HCT116 (cell line): Measurements from ENCODE around the gene SEL1L3. TPM values are rescaled to one million over a fixed set of nuclear protein-coding genes. Genes with fewer than 3 reads are reported as not detected.

Experiments
- ATAC-seq: fragments of 200-7000 bp; cut with Tn5 transposase; 2 replicates; pipeline ENCODE4 v1.9.1; 2020; ENCODE audit warnings: mild to moderate bottlenecking, moderate library complexity
- BruUV-seq: library from RNA; stranded (reverse); fragments of 400-500 nt; replicated peaks from 2 replicates; lab custom pipeline; 2021; lab: Mats Ljungman, UMichigan
- CTCF ChIA-PET: fragments of 300-600 bp; sonication (Branson Sonifier 250); formaldehyde crosslinking; loops from one replicate; lab custom pipeline; 2021; ENCODE audit warnings: antibody characterized with exemption; lab: Charles Lee
- POLR2A ChIA-PET: fragments of 300-600, 350-600 bp; sonication (Branson Sonifier 250); formaldehyde crosslinking; loops from one replicate; lab custom pipeline; 2021; ENCODE audit warnings: antibody characterized with exemption; lab: Charles Lee
- RAD21 ChIA-PET, 2 experiments: fragments of 300-600 bp; sonication (Branson Sonifier 250); formaldehyde crosslinking; loops; one replicate each; lab custom pipeline; 2023; ENCODE audit warnings: low total read pairs in 2 of 2; ENCODE audit not compliant: uncharacterized antibody in 2 of 2, unreplicated experiment in 2 of 2, low non-redundant PET in 1 of 2; lab: Charles Lee
- DNase-seq: peaks from one replicate; pipeline ENCODE4 v3.0.0-alpha.2; 2010; ENCODE audit warnings: low read depth, low spot score
- H2AFZ ChIP-seq: fragments of 200-600 bp; shearing (Covaris generic), sonication (generic); 2 replicates; pipeline ENCODE4 v1.6.1; 2017; ENCODE audit warnings: low read depth, mixed run types, mixed read lengths, antibody characterized with exemption, low read length; ENCODE audit not compliant: poor library complexity, severe bottlenecking
- H3K27ac ChIP-seq: 2 replicates; pipeline ENCODE4 v1.5.1; 2012; ENCODE audit warnings: low read depth, low read length
- H3K27me3 ChIP-seq: fragments of 200-600 bp; sonication (generic); 2 replicates; pipeline ENCODE4 v1.6.1; 2016; ENCODE audit warnings: mixed run types, low read length, mixed read lengths; ENCODE audit not compliant: insufficient read depth
- H3K36me3 ChIP-seq, 2 experiments: fragments of 200-500 bp in 1 of 2; fragments of 200-600 bp in 1 of 2; sonication (Bioruptor generic) in 1 of 2; sonication (generic) in 1 of 2; 2 replicates each; pipeline versions ENCODE4 v1.5.1 to v1.6.1; 2014 to 2016; ENCODE audit warnings: low read length in 2 of 2, inconsistent platforms in 1 of 2, mixed read lengths in 1 of 2, mixed run types in 1 of 2; ENCODE audit not compliant: insufficient read depth in 2 of 2, control insufficient read depth in 1 of 2
- H3K4me1 ChIP-seq, 2 experiments: fragments of 200-600 bp in 1 of 2; sonication (generic) in 1 of 2; 2 replicates each; pipeline versions ENCODE4 v1.5.1 to v1.6.1; 2012 to 2017; ENCODE audit warnings: low read length in 2 of 2, inconsistent platforms in 1 of 2, mild to moderate bottlenecking in 1 of 2, mixed read lengths in 1 of 2, mixed run types in 1 of 2, moderate library complexity in 1 of 2; ENCODE audit not compliant: insufficient read depth in 2 of 2, control insufficient read depth in 1 of 2
- H3K4me2 ChIP-seq: fragments of 200-600 bp; sonication (generic); 2 replicates; pipeline ENCODE4 v1.6.1; 2017; ENCODE audit warnings: mixed run types, low read length, mixed read lengths
- H3K4me3 ChIP-seq, 2 experiments: fragments of 200-600 bp in 1 of 2; sonication (generic) in 1 of 2; replicated peaks in 1 of 2; 2 replicates each; pipeline ENCODE4 v1.5.1; 2011 to 2016; ENCODE audit warnings: low read length in 2 of 2, control low read depth in 1 of 2, low read depth in 1 of 2, mild to moderate bottlenecking in 1 of 2, mixed read lengths in 1 of 2, mixed run types in 1 of 2
- H3K79me2 ChIP-seq: fragments of 200-600 bp; sonication (generic); 2 replicates; pipeline ENCODE4 v1.6.1; 2017; ENCODE audit warnings: mild to moderate bottlenecking, mixed run types, low read length, moderate library complexity, mixed read lengths; ENCODE audit not compliant: insufficient read depth
- H3K9ac ChIP-seq: fragments of 200-600 bp; sonication (generic); 2 replicates; pipeline ENCODE4 v1.6.1; 2016; ENCODE audit warnings: low read length, mixed read lengths
- H3K9me2 ChIP-seq: fragments of 200-600 bp; sonication (generic), shearing (Covaris generic); 2 replicates; pipeline ENCODE4 v1.6.1; 2017; ENCODE audit warnings: mixed run types, mild to moderate bottlenecking, moderate library complexity; ENCODE audit not compliant: insufficient read depth
- H3K9me3 ChIP-seq, 2 experiments: fragments of 200-500 bp in 1 of 2; fragments of 200-600 bp in 1 of 2; sonication (Bioruptor generic) in 1 of 2; sonication (generic) in 1 of 2; 2 replicates each; pipeline ENCODE4 v1.6.1; 2014 to 2017; ENCODE audit warnings: low read length in 2 of 2, mixed read lengths in 2 of 2, inconsistent platforms in 1 of 2, low read depth in 1 of 2, mild to moderate bottlenecking in 1 of 2, mixed run types in 1 of 2, moderate library complexity in 1 of 2; ENCODE audit not compliant: control insufficient read depth in 1 of 2, insufficient read depth in 1 of 2
- H4K20me1 ChIP-seq: fragments of 200-600 bp; sonication (generic), shearing (Covaris generic); 2 replicates; pipeline ENCODE4 v1.6.1; 2017; ENCODE audit warnings: mixed run types, mild to moderate bottlenecking, moderate library complexity; ENCODE audit not compliant: insufficient read depth
- EGR1 ChIP-seq: IDR thresholded peaks from 2 replicates; pipeline ENCODE4 v1.6.1; 2012; ENCODE audit warnings: low read depth
- EZH2 ChIP-seq: fragments of 200-600 bp; sonication (generic); IDR thresholded peaks from 2 replicates; pipeline ENCODE4 v1.6.1; 2017; ENCODE audit warnings: antibody characterized with exemption, mixed run types
- EZH2phosphoT487 ChIP-seq: fragments of 200-600 bp; IDR thresholded peaks from 2 replicates; pipeline ENCODE4 v1.6.1; 2018; ENCODE audit warnings: antibody characterized with exemption, borderline replicate concordance
- MAX ChIP-seq: IDR thresholded peaks from 2 replicates; pipeline ENCODE4 v1.6.1; 2012
- POLR2A ChIP-seq: IDR thresholded peaks from 2 replicates; pipeline ENCODE4 v1.7.0; 2011; ENCODE audit warnings: borderline replicate concordance; ENCODE audit not compliant: insufficient read depth, insufficient read length; ENCODE audit errors: extremely low read depth
- RAD21 ChIP-seq: IDR thresholded peaks from 2 replicates; pipeline ENCODE4 v1.6.1; 2012; ENCODE audit warnings: low read depth, mild to moderate bottlenecking
- SIN3A ChIP-seq: IDR thresholded peaks from 2 replicates; pipeline ENCODE4 v1.6.1; 2012; ENCODE audit warnings: low read depth
- TCF7L2 ChIP-seq: IDR thresholded peaks from 2 replicates; pipeline ENCODE4 v1.7.0; 2011; ENCODE audit warnings: borderline replicate concordance, inconsistent platforms; ENCODE audit not compliant: insufficient read depth, insufficient read length; ENCODE audit errors: extremely low read depth
- YY1 ChIP-seq: IDR thresholded peaks from 2 replicates; pipeline ENCODE4 v1.6.1; 2011; ENCODE audit warnings: low read length, low read depth, moderate library complexity, mild to moderate bottlenecking; ENCODE audit not compliant: insufficient replicate concordance; ENCODE audit errors: extremely low read depth
- ZFX ChIP-seq: fragments of 450-650 bp; IDR thresholded peaks from 2 replicates; pipeline ENCODE4 v1.6.1; 2017
- ZNF274 ChIP-seq: fragments of 200-500 bp; sonication (Bioruptor generic); IDR thresholded peaks from 2 replicates; pipeline ENCODE4 v1.6.1; 2014; ENCODE audit warnings: mild to moderate bottlenecking, low read depth, low read length, inconsistent platforms
- intact Hi-C: fragments of 100-400 bp; cut with micrococcal nuclease; formaldehyde crosslinking; loops from 2 replicates; pipeline ENCODE4 v1.10.0; 2022
- total RNA-seq: library from RNA; stranded (reverse); gene quantifications from one replicate; pipeline ENCODE4 v1.2.1, GENCODE V29; 2021; ENCODE audit not compliant: unreplicated experiment
- TF ChIP-seq, protein P1 (sequence below), 3 experiments: fragments of 200-600 bp in 1 of 3; sonication (generic) in 1 of 3; IDR thresholded peaks in 2 of 3; conservative IDR thresholded peaks in 1 of 3; 2 replicates each; pipeline ENCODE4 v1.5.1; 2012 to 2017; ENCODE audit warnings: low read depth in 2 of 3, low read length in 2 of 3, antibody characterized with exemption in 1 of 3, borderline replicate concordance in 1 of 3, control low read depth in 1 of 3, mild to moderate bottlenecking in 1 of 3, mixed read lengths in 1 of 3, mixed run types in 1 of 3, moderate library complexity in 1 of 3; ENCODE audit not compliant: insufficient read depth in 1 of 3

The SEL1L3 gene
- total RNA-seq, 1 experiment from 2014 or later: 45.0 TPM

GRCh38 chr4:25863347-25863784, 578 bp upstream of the SEL1L3 start:
- peak; percentile 49 for ATAC-seq
- peak overlapping the region; percentile 91 for H3K4me2 ChIP-seq
- no peak overlapping the region; the same call in 1 of the 2 replicates for H3K27ac ChIP-seq
- H3K79me2 ChIP-seq: peaks cover 31% of the 10 kb centered on the region
- H3K4me3 ChIP-seq: peak overlapping the region; percentile 50 to 92
- peak overlapping the region; percentile 67 for H2AFZ ChIP-seq
- CTCF ChIA-PET: no interaction called here
- TF ChIP-seq, protein P1, sequence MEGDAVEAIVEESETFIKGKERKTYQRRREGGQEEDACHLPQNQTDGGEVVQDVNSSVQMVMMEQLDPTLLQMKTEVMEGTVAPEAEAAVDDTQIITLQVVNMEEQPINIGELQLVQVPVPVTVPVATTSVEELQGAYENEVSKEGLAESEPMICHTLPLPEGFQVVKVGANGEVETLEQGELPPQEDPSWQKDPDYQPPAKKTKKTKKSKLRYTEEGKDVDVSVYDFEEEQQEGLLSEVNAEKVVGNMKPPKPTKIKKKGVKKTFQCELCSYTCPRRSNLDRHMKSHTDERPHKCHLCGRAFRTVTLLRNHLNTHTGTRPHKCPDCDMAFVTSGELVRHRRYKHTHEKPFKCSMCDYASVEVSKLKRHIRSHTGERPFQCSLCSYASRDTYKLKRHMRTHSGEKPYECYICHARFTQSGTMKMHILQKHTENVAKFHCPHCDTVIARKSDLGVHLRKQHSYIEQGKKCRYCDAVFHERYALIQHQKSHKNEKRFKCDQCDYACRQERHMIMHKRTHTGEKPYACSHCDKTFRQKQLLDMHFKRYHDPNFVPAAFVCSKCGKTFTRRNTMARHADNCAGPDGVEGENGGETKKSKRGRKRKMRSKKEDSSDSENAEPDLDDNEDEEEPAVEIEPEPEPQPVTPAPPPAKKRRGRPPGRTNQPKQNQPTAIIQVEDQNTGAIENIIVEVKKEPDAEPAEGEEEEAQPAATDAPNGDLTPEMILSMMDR (IDR thresholded peaks at IDR 0.05 in 2 of 3, conservative IDR thresholded peaks at IDR 0.05 in 1 of 3; ENCODE audit: borderline replicate concordance in 1 of 3, insufficient read depth in 1 of 3, low read depth in 2 of 3, low read length in 2 of 3): peak; percentile 17 to 64 (median 53); a peak in 5 of 6 replicates
- TF ChIP-seq MAX (no peak), EZH2 (no peak), ZNF274 (no peak), YY1 (peak; percentile 29), RAD21 (peak; percentile 35; the same call in 1 of the 2 replicates), EZH2phosphoT487 (no peak), POLR2A (no peak), TCF7L2 (no peak), SIN3A (no peak), ZFX (no peak), EGR1 (no peak)
- peak overlapping the region; percentile 56 for H3K9ac ChIP-seq
- no peak for DNase-seq
- H3K4me1 ChIP-seq: peaks cover 17 to 43% of the 10 kb centered on the region in 2 experiments
- intact Hi-C loops: loop anchor here (5.0 kb wide), 1 partner anchor 421 kb away; no protein-coding TSS in a partner anchor
- H3K9me2 ChIP-seq: no peaks in the 10 kb centered on the region
- RAD21 ChIA-PET: no interaction called here
- H3K27me3 ChIP-seq: no peaks in the 10 kb centered on the region
- H3K9me3 ChIP-seq: no peaks in the 10 kb centered on the region
- no TSS peak for BruUV-seq
- H4K20me1 ChIP-seq: no peaks in the 10 kb centered on the region
- no peaks in the 10 kb centered on the region for H3K36me3 ChIP-seq
- POLR2A ChIA-PET: interaction anchor here (0.7 kb wide), 1 partner anchor 49 kb away, joined by 3 read pairs; no protein-coding TSS in a partner anchor
